Measurements from ENCODE around the gene HYLS1.

GRCh38 chr11:125938418-125938817 is 51.0 kb downstream of the HYLS1 start:
- TF ChIP-seq, protein P1, sequence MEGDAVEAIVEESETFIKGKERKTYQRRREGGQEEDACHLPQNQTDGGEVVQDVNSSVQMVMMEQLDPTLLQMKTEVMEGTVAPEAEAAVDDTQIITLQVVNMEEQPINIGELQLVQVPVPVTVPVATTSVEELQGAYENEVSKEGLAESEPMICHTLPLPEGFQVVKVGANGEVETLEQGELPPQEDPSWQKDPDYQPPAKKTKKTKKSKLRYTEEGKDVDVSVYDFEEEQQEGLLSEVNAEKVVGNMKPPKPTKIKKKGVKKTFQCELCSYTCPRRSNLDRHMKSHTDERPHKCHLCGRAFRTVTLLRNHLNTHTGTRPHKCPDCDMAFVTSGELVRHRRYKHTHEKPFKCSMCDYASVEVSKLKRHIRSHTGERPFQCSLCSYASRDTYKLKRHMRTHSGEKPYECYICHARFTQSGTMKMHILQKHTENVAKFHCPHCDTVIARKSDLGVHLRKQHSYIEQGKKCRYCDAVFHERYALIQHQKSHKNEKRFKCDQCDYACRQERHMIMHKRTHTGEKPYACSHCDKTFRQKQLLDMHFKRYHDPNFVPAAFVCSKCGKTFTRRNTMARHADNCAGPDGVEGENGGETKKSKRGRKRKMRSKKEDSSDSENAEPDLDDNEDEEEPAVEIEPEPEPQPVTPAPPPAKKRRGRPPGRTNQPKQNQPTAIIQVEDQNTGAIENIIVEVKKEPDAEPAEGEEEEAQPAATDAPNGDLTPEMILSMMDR (IDR thresholded peaks at IDR 0.05): no peak
- TF ChIP-seq POLR2A (IDR thresholded peaks at IDR 0.05) (no peak), POLR2AphosphoS5 (IDR thresholded peaks at IDR 0.05) (no peak), EP300 (IDR thresholded peaks at IDR 0.05) (no peak)
